ENCODE data around the gene KCND3.

GRCh38 chr1:111924786-111925185 is 64.7 kb downstream of the KCND3 start:
- TF ChIP-seq SPI1 (IDR thresholded peaks at IDR 0.05; ENCODE audit: borderline replicate concordance, low read depth) (no peak), CTCF (IDR thresholded peaks at IDR 0.05; ENCODE audit: insufficient read depth, low read length) (no peak)
